Measurements from ENCODE around the gene ARIH2. TPM values are rescaled to one million over a fixed set of nuclear protein-coding genes. Genes with fewer than 3 reads are reported as not detected.

Gene ARIH2
- total and polyA plus RNA-seq, 2 experiments from 2014 or later, result 76.4 to 118 TPM

DNA sequence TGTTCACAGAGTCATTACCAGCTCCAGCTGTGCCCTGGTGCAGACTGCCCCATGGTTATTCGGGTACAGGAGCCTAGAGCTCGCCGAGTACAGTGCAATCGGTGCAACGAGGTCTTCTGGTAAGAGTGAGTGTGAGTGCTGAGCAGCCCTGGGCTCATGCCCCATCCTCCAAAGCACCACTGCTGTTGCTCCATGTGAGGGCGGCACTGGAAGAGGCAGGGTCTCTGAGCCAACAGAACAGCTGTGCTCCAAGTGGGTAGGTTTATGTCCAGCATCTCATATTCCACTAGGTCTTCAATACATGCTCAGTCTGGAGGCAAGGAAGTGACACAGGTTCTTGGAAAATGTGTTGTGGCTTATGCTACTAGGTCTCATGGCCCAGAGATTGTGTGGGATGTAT lies 51.9 kb downstream of the ARIH2 start:
- no peaks in the 10 kb centered on the region; the same call in 1 of the 2 replicates for H4K20me1 ChIP-seq (replicated peaks; ENCODE audit: insufficient read depth)
- H3K36me3 Mint-ChIP-seq (ENCODE audit: low read depth), result peaks cover 86% of the 10 kb centered on the region
- H3K27ac Mint-ChIP-seq, result peak overlapping the region; percentile 22; the same call in 1 of the 2 replicates

More for the DNA sequence above, 51.9 kb downstream of the ARIH2 start:
- H3K27me3 ChIP-seq (ENCODE audit: insufficient read depth), result no peaks in the 10 kb centered on the region
- H2AFZ ChIP-seq, result no peak overlapping the region
- H3K27ac ChIP-seq (ENCODE audit: low read depth), result no peak overlapping the region
- DNase-seq (ENCODE audit: low spot score), result no peak
- peaks cover 5% of the 10 kb centered on the region; the same call in 1 of the 2 replicates for H3K79me2 ChIP-seq (replicated peaks; ENCODE audit: insufficient read depth)
- TF ChIP-seq POLR2AphosphoS5 (IDR thresholded peaks at IDR 0.05; ENCODE audit: low read depth), result no peak
- TF ChIP-seq, protein P1, sequence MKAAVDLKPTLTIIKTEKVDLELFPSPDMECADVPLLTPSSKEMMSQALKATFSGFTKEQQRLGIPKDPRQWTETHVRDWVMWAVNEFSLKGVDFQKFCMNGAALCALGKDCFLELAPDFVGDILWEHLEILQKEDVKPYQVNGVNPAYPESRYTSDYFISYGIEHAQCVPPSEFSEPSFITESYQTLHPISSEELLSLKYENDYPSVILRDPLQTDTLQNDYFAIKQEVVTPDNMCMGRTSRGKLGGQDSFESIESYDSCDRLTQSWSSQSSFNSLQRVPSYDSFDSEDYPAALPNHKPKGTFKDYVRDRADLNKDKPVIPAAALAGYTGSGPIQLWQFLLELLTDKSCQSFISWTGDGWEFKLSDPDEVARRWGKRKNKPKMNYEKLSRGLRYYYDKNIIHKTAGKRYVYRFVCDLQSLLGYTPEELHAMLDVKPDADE (IDR thresholded peaks at IDR 0.05), result no peak
- TF ChIP-seq, protein P2, sequence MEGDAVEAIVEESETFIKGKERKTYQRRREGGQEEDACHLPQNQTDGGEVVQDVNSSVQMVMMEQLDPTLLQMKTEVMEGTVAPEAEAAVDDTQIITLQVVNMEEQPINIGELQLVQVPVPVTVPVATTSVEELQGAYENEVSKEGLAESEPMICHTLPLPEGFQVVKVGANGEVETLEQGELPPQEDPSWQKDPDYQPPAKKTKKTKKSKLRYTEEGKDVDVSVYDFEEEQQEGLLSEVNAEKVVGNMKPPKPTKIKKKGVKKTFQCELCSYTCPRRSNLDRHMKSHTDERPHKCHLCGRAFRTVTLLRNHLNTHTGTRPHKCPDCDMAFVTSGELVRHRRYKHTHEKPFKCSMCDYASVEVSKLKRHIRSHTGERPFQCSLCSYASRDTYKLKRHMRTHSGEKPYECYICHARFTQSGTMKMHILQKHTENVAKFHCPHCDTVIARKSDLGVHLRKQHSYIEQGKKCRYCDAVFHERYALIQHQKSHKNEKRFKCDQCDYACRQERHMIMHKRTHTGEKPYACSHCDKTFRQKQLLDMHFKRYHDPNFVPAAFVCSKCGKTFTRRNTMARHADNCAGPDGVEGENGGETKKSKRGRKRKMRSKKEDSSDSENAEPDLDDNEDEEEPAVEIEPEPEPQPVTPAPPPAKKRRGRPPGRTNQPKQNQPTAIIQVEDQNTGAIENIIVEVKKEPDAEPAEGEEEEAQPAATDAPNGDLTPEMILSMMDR (conservative IDR thresholded peaks at IDR 0.05; ENCODE audit: low read depth in 2 of 2), result no peak
- no peak for TF ChIP-seq CREB1 (CRISPR knock-in tag; IDR thresholded peaks at IDR 0.05; ENCODE audit: low read depth)
- no peak for TF ChIP-seq NANOG (IDR thresholded peaks at IDR 0.05; ENCODE audit: borderline replicate concordance)
- no peak for TF ChIP-seq ZNF331 (CRISPR knock-in tag; IDR thresholded peaks at IDR 0.05; ENCODE audit: low read depth)
- TF ChIP-seq EZH2phosphoT487 (IDR thresholded peaks at IDR 0.05; ENCODE audit: unreplicated experiment), result no peak
- no peak for TF ChIP-seq JUNB (IDR thresholded peaks at IDR 0.05; ENCODE audit: unreplicated experiment)
- no peak for TF ChIP-seq EZH2 (IDR thresholded peaks at IDR 0.05; ENCODE audit: low read depth, unreplicated experiment)
- TF ChIP-seq, protein P3, sequence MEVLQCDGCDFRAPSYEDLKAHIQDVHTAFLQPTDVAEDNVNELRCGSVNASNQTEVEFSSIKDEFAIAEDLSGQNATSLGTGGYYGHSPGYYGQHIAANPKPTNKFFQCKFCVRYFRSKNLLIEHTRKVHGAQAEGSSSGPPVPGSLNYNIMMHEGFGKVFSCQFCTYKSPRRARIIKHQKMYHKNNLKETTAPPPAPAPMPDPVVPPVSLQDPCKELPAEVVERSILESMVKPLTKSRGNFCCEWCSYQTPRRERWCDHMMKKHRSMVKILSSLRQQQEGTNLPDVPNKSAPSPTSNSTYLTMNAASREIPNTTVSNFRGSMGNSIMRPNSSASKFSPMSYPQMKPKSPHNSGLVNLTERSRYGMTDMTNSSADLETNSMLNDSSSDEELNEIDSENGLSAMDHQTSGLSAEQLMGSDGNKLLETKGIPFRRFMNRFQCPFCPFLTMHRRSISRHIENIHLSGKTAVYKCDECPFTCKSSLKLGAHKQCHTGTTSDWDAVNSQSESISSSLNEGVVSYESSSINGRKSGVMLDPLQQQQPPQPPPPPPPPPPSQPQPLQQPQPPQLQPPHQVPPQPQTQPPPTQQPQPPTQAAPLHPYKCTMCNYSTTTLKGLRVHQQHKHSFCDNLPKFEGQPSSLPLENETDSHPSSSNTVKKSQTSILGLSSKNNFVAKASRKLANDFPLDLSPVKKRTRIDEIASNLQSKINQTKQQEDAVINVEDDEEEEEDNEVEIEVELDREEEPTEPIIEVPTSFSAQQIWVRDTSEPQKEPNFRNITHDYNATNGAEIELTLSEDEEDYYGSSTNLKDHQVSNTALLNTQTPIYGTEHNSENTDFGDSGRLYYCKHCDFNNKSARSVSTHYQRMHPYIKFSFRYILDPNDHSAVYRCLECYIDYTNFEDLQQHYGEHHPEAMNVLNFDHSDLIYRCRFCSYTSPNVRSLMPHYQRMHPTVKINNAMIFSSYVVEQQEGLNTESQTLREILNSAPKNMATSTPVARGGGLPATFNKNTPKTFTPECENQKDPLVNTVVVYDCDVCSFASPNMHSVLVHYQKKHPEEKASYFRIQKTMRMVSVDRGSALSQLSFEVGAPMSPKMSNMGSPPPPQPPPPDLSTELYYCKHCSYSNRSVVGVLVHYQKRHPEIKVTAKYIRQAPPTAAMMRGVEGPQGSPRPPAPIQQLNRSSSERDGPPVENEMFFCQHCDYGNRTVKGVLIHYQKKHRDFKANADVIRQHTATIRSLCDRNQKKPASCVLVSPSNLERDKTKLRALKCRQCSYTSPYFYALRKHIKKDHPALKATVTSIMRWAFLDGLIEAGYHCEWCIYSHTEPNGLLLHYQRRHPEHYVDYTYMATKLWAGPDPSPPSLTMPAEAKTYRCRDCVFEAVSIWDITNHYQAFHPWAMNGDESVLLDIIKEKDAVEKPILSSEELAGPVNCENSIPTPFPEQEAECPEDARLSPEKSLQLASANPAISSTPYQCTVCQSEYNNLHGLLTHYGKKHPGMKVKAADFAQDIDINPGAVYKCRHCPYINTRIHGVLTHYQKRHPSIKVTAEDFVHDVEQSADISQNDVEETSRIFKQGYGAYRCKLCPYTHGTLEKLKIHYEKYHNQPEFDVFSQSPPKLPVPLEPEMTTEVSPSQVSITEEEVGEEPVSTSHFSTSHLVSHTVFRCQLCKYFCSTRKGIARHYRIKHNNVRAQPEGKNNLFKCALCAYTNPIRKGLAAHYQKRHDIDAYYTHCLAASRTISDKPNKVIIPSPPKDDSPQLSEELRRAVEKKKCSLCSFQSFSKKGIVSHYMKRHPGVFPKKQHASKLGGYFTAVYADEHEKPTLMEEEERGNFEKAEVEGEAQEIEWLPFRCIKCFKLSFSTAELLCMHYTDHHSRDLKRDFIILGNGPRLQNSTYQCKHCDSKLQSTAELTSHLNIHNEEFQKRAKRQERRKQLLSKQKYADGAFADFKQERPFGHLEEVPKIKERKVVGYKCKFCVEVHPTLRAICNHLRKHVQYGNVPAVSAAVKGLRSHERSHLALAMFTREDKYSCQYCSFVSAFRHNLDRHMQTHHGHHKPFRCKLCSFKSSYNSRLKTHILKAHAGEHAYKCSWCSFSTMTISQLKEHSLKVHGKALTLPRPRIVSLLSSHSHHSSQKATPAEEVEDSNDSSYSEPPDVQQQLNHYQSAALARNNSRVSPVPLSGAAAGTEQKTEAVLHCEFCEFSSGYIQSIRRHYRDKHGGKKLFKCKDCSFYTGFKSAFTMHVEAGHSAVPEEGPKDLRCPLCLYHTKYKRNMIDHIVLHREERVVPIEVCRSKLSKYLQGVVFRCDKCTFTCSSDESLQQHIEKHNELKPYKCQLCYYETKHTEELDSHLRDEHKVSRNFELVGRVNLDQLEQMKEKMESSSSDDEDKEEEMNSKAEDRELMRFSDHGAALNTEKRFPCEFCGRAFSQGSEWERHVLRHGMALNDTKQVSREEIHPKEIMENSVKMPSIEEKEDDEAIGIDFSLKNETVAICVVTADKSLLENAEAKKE (CRISPR knock-in tag; IDR thresholded peaks at IDR 0.05), result no peak
- TF ChIP-seq, protein P4, sequence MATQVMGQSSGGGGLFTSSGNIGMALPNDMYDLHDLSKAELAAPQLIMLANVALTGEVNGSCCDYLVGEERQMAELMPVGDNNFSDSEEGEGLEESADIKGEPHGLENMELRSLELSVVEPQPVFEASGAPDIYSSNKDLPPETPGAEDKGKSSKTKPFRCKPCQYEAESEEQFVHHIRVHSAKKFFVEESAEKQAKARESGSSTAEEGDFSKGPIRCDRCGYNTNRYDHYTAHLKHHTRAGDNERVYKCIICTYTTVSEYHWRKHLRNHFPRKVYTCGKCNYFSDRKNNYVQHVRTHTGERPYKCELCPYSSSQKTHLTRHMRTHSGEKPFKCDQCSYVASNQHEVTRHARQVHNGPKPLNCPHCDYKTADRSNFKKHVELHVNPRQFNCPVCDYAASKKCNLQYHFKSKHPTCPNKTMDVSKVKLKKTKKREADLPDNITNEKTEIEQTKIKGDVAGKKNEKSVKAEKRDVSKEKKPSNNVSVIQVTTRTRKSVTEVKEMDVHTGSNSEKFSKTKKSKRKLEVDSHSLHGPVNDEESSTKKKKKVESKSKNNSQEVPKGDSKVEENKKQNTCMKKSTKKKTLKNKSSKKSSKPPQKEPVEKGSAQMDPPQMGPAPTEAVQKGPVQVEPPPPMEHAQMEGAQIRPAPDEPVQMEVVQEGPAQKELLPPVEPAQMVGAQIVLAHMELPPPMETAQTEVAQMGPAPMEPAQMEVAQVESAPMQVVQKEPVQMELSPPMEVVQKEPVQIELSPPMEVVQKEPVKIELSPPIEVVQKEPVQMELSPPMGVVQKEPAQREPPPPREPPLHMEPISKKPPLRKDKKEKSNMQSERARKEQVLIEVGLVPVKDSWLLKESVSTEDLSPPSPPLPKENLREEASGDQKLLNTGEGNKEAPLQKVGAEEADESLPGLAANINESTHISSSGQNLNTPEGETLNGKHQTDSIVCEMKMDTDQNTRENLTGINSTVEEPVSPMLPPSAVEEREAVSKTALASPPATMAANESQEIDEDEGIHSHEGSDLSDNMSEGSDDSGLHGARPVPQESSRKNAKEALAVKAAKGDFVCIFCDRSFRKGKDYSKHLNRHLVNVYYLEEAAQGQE (IDR thresholded peaks at IDR 0.05; ENCODE audit: unreplicated experiment), result no peak
- TF ChIP-seq ZNF114 (CRISPR knock-in tag; IDR thresholded peaks at IDR 0.05), result no peak
- no peak for TF ChIP-seq STAT1 (IDR thresholded peaks at IDR 0.05; ENCODE audit: unreplicated experiment)
- no peak for ATAC-seq
- H3K4me1 Mint-ChIP-seq, result no peaks in the 10 kb centered on the region
- H3K36me3 ChIP-seq (ENCODE audit: insufficient read depth), result peaks cover 74% of the 10 kb centered on the region
- H3K27me3 Mint-ChIP-seq (ENCODE audit: insufficient read depth, low read depth, poor library complexity), result no peaks in the 10 kb centered on the region
- H3K4me3 ChIP-seq, result no peak overlapping the region
- no peaks in the 10 kb centered on the region for H3K9me2 ChIP-seq (ENCODE audit: insufficient read depth)
- 0 out of 2 replicates have a peak, but pooled peaks cover 4% of the 10 kb centered on the region for H3F3A ChIP-seq (replicated peaks; ENCODE audit: low read depth)
- H3K9me3 Mint-ChIP-seq, result no peaks in the 10 kb centered on the region
- H3K4me2 ChIP-seq, result no peak overlapping the region
- H3K4me3 Mint-ChIP-seq, result no peak overlapping the region
- no peaks in the 10 kb centered on the region for H3K4me1 ChIP-seq (ENCODE audit: insufficient read depth)
